GM20000 (cell line): ENCODE data around the gene RHBDL2.

Experiments used
- DNase-seq: peaks from one replicate; pipeline ENCODE4 v3.0.0; 2012; ENCODE audit warnings: low spot score
- TF ChIP-seq, protein P1 (sequence below): IDR thresholded peaks from 2 replicates; pipeline ENCODE4 v1.5.1; 2012; ENCODE audit warnings: mild to moderate bottlenecking, control low read depth; ENCODE audit errors: extremely low read depth, missing control alignments

The RHBDL2 gene

DNA sequence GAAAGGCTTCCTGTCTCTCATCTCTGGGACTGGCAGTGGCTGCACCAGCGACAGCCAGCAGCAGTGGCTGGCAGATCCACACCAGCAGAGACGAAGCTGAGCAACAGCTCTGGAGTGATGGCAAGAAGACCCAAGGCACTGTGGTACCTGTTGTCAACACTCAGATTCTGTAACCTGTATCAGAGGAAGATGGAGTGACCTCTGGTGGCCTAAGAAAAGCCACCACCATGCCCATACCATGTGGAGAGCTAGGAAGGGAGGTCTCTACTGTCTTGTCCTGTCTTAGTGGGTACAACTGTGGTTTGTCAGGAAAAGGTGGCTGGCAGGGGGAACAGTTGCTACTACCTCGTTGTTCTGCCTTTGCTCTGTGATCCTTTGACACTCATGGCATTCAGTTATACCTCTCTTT is 22.5 kb upstream of the RHBDL2 start:
- peak; percentile 27 for DNase-seq

DNA sequence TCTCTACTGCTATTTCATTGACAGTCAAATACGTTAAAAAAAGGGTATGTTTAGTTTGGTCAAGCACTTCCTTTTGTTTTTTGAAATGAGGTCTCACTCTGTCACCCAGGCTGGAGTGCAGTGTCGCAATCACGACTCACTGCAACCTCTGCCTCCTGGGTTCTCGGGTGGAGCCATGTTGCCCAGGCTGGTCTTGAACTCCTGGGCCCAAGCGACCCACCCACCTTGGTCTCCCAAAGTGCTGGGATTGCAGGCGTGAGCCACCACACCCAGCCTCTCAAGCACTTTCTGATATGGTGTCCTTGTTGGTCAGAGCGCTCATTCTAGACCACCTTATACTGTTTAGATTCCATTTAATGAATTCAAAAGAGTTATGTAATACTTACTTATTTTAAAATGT is 20.9 kb upstream of the RHBDL2 start:
- TF ChIP-seq, protein P1, sequence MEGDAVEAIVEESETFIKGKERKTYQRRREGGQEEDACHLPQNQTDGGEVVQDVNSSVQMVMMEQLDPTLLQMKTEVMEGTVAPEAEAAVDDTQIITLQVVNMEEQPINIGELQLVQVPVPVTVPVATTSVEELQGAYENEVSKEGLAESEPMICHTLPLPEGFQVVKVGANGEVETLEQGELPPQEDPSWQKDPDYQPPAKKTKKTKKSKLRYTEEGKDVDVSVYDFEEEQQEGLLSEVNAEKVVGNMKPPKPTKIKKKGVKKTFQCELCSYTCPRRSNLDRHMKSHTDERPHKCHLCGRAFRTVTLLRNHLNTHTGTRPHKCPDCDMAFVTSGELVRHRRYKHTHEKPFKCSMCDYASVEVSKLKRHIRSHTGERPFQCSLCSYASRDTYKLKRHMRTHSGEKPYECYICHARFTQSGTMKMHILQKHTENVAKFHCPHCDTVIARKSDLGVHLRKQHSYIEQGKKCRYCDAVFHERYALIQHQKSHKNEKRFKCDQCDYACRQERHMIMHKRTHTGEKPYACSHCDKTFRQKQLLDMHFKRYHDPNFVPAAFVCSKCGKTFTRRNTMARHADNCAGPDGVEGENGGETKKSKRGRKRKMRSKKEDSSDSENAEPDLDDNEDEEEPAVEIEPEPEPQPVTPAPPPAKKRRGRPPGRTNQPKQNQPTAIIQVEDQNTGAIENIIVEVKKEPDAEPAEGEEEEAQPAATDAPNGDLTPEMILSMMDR = no peak
- DNase-seq = no peak

More for the DNA sequence above, 22.5 kb upstream of the RHBDL2 start:
- TF ChIP-seq, protein P1 = no peak

DNA sequence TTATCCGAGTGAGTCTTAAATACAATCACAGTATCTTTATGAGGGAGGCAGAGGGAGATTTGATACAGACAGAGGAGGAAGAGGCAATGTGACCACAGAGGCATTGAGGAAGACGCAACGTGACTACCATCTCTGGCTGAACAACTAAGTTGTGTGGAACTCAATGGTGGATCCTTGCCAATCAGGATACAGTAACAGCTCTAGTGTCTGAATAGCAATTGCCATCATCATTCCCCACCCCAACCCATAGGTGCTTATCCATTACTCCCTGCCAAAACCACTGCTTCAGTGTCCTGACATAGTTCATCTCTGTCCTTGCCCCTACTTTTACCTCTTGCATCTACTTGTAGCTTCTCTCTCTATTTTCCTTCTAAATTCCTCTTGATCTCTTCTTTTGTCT is 20.5 kb upstream of the RHBDL2 start:
- DNase-seq = no peak
- TF ChIP-seq, protein P1 = no peak

DNA sequence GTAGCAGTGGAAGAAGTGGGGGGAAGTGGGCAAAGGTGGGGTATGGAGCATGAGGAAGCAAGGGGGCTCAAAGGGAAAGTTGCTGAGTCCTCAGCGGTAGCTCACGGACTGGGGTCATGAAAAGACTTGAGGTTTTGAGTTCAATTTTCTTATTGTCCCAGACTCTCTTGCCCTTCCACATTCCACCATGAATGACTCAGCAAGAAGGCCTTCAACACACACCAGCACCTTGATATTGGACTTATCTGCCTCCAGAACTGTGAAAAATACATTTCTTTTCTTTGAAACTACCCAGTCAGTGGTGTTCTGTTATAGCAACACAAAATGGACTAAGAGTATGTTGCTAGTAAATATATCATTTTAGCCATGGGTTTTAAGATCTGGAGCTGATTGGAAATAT is 17.3 kb upstream of the RHBDL2 start:
- DNase-seq = no peak
- TF ChIP-seq, protein P1 = no peak

DNA sequence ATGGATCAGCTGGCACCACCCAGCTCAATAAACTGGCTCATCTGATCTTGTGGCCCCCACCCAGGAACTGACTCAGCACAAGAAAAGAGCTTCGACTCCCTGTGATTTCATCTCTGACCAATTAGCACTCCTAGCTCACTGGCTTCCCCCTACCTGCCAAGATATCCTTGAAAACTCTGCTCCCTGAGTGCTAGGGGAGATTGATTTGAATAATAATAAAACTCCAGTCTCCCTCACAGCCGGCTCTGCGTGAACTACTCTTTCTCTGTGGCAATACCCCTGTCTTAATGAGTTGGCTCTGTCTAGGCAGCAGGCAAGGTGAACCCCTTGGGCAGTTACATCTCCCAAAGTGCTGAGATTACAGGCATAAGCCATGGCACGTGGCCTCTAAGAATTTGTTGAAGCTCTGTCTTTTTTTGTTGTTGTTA is 11.8 kb upstream of the RHBDL2 start:
- TF ChIP-seq, protein P1 = no peak
- no peak for DNase-seq

DNA sequence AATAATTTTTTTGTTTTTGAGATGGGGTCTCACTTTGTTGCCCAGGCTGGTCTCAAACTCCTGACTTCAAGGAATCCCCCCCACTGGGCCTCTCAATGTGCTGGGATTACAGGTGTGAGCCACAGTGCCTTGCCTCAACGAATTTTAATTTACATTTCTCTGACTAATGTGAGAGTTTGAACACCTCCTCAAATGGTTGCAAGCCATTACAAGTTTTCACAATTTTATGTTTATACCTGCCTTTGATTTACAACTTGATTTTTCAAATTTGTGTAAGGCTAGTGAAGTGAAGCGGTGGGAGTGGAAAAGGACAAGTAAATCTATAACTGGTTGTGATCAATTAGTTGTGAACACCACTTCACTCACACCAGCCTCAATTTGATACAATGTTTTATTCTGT is 8.9 kb upstream of the RHBDL2 start:
- DNase-seq = no peak

DNA sequence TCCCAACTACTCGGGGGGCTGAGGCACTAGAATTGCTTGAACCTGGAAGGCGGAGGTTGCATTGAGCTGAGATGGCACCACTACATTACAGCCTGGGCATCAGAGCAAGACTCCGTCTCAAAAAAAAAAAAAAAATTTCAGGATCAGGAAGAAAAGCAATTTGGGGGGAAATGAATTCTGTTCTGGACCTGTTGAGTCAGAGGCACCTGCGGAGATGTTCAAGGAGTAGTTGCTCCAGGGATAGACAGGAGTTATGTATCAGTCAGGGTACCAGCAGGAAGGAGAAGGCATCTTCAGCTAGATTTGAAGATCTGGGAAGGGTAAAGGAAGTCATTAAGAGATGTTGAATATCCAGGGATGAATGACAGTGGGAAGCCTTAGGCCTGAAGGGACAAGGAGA is 2.9 kb upstream of the RHBDL2 start:
- TF ChIP-seq, protein P1 = no peak
- no peak for DNase-seq

More for the DNA sequence above, 8.9 kb upstream of the RHBDL2 start:
- TF ChIP-seq, protein P1 = no peak
